ENCODE results near the gene PDE8B.

GRCh38 chr5:77425420-77425819 is 214.9 kb downstream of the PDE8B start:
- TF ChIP-seq POLR2A (IDR thresholded peaks at IDR 0.05): no peak
- TF ChIP-seq CTCF (IDR thresholded peaks at IDR 0.05): no peak

All from right lobe of liver (tissue), 4 donors.